ENCODE results near the gene ART3.

GRCh38 chr4:76053730-76054129 is 20.8 kb upstream of the ART3 start:
- TF ChIP-seq CTCF (IDR thresholded peaks at IDR 0.05) (no peak), EP300 (IDR thresholded peaks at IDR 0.05) (no peak), POLR2A (IDR thresholded peaks at IDR 0.05) (no peak)

All from sigmoid colon (tissue), 4 donors.